D721Med (cell line): ENCODE measurements around the gene BLVRB.

Experiments used
- DNase-seq: peaks from one replicate; pipeline ENCODE4 v3.0.0; 2011; ENCODE audit warnings: low spot score; ENCODE audit not compliant: insufficient read length
- FAIRE-seq: peaks from 2 replicates; lab custom pipeline; 2011; peaks lifted over from hg19 to GRCh38; lab: Jason Lieb, UNC
- CTCF ChIP-seq: IDR thresholded peaks from 2 replicates; pipeline ENCODE4 v1.5.1; 2012; ENCODE audit warnings: mild to moderate bottlenecking, control low read depth; ENCODE audit not compliant: insufficient read depth; ENCODE audit errors: missing control alignments

BLVRB gene

DNA sequence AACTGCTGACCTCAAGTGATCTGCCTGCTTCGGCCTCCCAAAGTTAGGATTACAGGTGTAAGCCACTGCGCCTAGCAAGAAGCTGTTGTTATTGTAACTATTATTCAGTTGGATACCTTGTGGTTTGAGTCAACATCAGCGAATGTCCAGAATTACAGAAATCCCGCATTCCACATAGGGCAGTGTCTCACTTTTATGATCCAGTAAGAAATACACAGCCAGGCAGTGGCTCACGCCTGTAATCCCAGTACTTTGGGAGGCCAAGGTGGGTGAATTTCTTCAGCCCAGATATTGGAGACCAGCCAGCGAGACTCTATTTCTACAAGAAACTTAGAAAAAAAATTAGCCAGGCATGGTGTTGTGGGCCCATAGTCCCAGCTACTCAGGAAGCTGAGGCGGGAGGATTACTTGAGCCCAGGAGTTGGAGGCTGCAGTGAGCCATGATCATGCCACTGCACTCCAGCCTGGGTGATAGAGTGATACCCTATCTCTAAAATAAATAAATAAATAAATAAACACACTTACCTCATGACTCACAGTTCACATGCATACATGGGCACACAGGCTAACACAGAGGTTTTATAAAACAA, 45.1 kb upstream of the BLVRB start:
- no peak for FAIRE-seq
- TF ChIP-seq CTCF: no peak
- no peak for DNase-seq

DNA sequence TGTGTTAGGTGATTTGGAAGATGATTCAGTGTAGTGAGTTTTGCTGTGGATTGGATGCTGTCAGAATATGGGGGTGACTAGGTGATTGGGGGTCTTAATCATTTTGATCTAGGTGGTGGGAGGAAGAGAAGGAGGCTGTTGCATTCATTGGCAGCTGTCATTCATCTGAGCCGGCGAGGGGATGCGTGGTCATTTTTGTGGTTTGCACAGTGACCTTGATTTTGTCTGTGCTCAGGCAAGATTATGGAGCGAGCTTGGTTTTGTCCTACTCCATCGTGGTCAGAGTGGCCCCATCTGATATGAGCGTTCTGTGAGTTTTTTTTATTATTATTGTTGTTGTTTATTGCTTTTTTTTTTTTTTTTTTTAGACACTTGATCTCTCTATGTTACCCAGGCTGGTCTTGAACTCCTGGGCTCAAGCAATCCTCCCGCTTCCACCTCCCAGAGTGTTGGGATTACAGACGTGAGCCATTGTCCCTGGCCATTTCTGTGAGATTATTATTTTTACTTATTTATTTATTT, 43.3 kb upstream of the BLVRB start:
- FAIRE-seq: no peak
- no peak for TF ChIP-seq CTCF
- DNase-seq: no peak

GRCh38 chr19:40507892-40508291, 42.3 kb upstream of the BLVRB start:
- DNase-seq (no peak), FAIRE-seq (no peak)

DNA sequence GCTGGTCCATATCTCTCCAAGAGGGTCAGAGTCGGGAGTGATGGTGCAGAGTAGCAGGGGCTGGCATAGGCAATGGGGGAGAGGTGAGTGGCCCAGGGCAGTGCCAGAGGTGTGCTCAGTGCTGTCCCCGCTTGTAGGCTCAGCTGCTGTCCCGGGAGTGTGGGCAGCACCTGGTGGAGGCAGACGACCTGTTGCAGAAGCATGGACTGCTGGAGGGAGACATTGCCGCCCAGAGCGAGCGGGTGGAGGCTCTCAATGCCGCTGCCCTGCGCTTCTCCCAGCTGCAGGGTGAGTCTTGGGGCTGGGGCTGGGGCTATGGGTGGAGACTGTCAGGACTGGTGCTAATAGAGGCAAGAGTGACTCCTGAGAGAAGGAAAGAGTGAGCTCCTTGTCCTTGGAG, 40.6 kb upstream of the BLVRB start:
- no peak for TF ChIP-seq CTCF
- no peak for FAIRE-seq

More at GRCh38 chr19:40507892-40508291, 42.3 kb upstream of the BLVRB start:
- TF ChIP-seq CTCF: no peak

GRCh38 chr19:40503320-40503695, 37.8 kb upstream of the BLVRB start:
- DNase-seq: no peak
- no peak for FAIRE-seq
- no peak for TF ChIP-seq CTCF

More for the DNA sequence above, 40.6 kb upstream of the BLVRB start:
- DNase-seq: no peak

DNA sequence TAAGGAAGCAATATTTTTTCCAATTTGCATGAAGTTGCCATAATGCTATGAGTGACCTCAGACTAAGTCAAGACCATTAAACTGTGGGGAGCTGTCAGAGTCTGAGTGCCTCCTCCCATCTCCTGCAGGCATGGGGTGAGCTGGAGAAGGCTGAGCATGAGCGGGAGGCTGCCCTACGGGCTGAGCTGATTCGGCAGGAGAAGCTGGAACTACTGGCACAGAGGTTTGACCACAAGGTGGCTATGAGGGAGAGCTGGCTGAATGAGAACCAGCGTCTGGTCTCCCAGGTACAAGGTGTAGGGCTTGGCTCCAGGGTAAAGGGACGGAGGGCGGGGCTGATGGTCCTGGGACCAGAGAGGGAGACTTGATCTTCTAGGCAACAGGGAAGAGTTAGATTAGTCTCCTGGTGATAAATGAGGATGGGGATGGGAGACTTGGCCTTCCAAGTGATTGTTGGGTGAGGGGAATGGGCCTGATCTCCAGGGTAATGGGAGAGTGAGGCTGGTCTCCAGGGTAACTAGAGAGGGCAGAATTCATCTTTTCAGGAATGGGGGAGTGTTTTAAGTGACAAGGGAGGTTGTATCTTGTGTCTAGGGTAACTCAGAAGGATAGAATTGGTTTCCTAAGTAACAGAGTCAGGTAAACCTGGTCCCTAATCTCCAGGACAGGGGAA, 37.2 kb upstream of the BLVRB start:
- no peak for TF ChIP-seq CTCF

GRCh38 chr19:40502081-40502480, 36.5 kb upstream of the BLVRB start:
- DNase-seq (no peak), FAIRE-seq (no peak)
- TF ChIP-seq CTCF: no peak

More for the DNA sequence above, 37.2 kb upstream of the BLVRB start:
- DNase-seq: no peak
- FAIRE-seq: no peak
